GM18907 (cell line): Measurements from ENCODE around the gene SVEP1.
A peak's percentile ranks its signal among the peaks of the same experiment; 100 is the strongest.

ENCODE experiments used
- ATAC-seq: cut with Tn5 transposase; IDR thresholded peaks from one replicate; pipeline ENCODE4 v1.9.1; 2021; ENCODE audit warnings: mild to moderate bottlenecking, moderate library complexity; ENCODE audit not compliant: unreplicated experiment

The SVEP1 gene

DNA sequence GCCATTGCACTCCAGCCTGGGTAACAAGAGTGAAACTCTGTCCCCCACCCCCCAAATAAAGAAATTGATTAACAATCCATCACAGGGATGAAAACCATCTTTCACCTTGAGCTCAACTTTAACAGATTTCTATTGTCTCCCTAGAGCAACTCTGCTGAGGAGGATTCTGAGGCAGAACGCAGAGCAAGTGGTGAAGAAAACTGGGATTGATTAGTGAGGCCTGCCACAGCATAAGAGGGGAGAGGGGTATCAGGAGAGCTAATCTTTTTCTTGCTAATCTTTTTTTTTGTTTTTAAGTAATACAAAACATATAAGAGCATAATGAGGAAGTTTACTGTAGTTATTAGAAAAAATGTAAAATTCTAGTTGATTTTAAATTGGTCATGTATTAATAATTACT, 250.8 kb downstream of the SVEP1 start:
- no peak for ATAC-seq

DNA sequence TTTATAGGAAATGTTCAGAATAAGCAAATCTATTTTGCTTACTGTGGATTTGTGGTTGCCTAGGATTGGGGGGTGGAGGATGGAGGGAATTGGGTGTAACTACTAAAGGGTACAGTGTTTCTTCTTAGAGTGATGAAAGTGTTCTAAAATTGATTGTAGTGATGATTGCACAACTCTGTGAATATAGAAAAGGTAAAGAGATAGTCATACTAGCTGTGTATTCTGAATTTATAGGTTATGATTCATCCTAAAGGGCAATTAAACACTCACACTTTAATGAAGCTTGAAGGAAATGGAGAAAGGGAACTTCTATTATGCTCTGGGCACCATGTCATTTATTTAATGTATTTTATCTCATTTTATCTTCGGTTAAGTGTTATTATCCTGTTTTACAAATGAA, 251.8 kb downstream of the SVEP1 start:
- no peak for ATAC-seq

- no peak for ATAC-seq
Observed at GRCh38 chr9:110323818-110324217, 255.7 kb downstream of the SVEP1 start.

DNA sequence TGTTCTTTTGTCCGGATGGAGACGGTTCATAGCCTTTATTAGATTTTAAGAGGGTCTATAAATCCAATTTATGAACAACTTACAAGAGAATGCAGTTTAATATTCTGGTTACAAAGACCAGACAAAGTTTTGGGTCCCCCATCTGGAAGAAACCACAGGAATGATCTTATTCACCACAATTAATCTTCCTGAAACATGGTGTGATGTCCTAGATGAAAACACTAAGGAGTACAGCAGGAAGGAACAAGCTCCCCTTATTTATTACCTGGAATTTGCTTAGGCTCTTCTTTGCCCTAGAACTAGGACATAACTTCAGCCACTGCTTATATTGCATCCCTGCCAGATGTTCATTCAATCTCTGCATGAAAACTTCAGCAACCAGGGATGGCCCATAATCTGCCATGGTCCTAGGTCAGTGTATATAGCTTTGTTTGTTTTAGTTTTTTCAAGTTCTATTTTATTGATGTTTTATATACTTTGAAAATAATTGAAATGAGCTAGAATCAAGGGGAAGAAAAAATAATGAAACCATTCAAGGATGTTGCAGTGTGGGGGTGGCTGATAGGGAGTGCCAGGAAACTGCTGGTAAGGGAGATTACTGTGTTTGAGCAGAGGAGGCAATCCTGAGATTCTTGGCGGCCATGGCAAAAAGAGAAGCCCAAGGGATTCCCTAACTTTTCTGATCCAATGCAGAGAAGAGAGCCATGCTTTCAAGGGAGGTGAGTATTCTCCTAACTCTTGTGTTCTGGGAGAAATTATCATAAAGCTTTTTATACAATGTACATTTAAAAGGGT, 258.7 kb downstream of the SVEP1 start:
- ATAC-seq = no peak

DNA sequence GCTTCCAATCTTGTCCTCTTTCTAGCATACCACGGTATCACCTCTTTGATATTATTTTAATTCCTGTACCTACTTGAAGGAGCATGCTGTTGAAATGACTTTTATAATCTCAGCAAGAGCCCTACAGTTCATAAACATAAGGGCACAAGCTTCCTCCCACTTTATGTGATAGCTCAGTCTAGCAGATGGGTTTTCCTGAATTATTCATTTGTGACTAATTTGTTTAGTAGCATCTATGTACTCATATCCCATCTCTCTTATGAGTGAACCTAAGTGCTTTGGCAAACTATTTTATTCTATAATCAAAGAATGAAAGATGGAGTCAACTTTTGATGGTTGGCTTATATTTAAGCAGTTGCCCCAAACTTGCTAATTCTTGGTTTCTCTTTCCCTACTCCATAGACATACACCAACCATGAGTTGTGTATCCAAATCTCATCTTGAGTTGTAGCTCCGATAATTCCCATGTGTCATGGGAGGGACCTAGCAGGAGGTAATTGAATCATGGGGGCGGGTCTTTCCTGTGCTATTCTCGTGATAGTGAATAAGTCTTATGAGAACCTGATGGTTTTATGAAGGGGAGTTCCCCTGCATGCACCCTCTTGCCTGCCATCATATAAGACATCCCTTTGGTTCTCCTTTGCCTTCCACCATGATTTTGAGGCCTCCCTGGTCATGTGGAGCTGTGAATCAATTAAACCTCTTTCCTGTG, 259.6 kb downstream of the SVEP1 start:
- ATAC-seq = no peak

DNA sequence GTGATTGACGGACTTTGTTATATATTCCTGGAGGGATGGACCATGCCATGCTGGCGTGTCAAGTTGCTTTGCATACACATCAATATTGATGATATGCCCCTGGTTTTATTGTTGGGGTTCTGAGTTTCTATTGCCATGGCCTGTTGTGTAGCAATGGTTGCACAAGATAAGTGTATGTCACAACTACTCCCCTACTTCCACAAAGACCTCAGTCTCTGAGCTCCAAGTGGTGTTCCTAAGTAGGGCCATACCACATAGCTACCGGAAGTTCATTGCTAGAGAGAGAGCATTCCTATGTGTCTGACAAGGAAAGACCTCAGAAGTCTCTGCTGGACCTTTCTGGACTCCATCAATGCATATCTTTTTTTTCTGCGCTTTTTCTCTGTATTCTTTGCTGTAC, 261.6 kb downstream of the SVEP1 start:
- no peak for ATAC-seq

GRCh38 chr9:110316261-110317075, 263.1 kb downstream of the SVEP1 start:
- ATAC-seq = peak; percentile 95
